Stimulated activated CD8-positive, alpha-beta memory T cell treated with anti-CD3 and anti-CD28 coated beads, Interleukin-7, amount 100 ng/mL, for 1 hour (primary cell): ENCODE data around the gene NELFB.

Experiments
- DNase-seq, 2 donors: peaks; one replicate each; pipeline ENCODE4 v3.0.0-alpha.2; 2020; ENCODE audit warnings: low read depth in 2 of 2

NELFB gene

GRCh38 chr9:137268538-137269201, 13.5 kb downstream of the NELFB start:
- no peak for DNase-seq

GRCh38 chr9:137269231-137269772, 14.2 kb downstream of the NELFB start:
- no peak for DNase-seq

- no peak for DNase-seq
Measured at GRCh38 chr9:137270929-137271695, 16.0 kb downstream of the NELFB start.

GRCh38 chr9:137271696-137272076, 16.6 kb downstream of the NELFB start:
- DNase-seq, result no peak

GRCh38 chr9:137272241-137273094, 17.3 kb downstream of the NELFB start:
- DNase-seq, result no peak

- no peak for DNase-seq
Measured at GRCh38 chr9:137273095-137273490, 18.0 kb downstream of the NELFB start.

GRCh38 chr9:137273611-137274320, 18.6 kb downstream of the NELFB start:
- no peak for DNase-seq

GRCh38 chr9:137275203-137275587, 20.1 kb downstream of the NELFB start:
- no peak for DNase-seq

GRCh38 chr9:137275588-137276472, 20.7 kb downstream of the NELFB start:
- no peak for DNase-seq

- DNase-seq, result no peak
Measured at GRCh38 chr9:137276473-137277328, 21.6 kb downstream of the NELFB start.

- no peak for DNase-seq
Measured at GRCh38 chr9:137277329-137278041, 22.4 kb downstream of the NELFB start, which contains the start of gene TOR4A. Gene TOR4A (plus strand): TSS chr9:137277726. CDS start chr9:137278690, 964 bp downstream.

- no peak for DNase-seq
Measured at GRCh38 chr9:137278061-137278701, 23.1 kb downstream of the NELFB start.

GRCh38 chr9:137278721-137279711, 23.9 kb downstream of the NELFB start:
- no peak for DNase-seq

GRCh38 chr9:137279741-137280473, 24.8 kb downstream of the NELFB start:
- DNase-seq, result no peak

- DNase-seq, result no peak
Measured at GRCh38 chr9:137280474-137281344, 25.6 kb downstream of the NELFB start.
